Keratinocyte (primary cell): ENCODE measurements around the gene FNDC3A.

Experiments used
- CTCF ChIP-seq, 3 experiments: IDR thresholded peaks in 1 of 3; conservative IDR thresholded peaks in 1 of 3; optimal IDR thresholded peaks in 1 of 3; 2 replicates in 2 of 3; 3 replicates in 1 of 3; pipeline versions ENCODE3 to v1.5.1; 2011; ENCODE audit warnings: low read length in 3 of 3, mild to moderate bottlenecking in 3 of 3, moderate library complexity in 2 of 3, control low read depth in 1 of 3, inconsistent platforms in 1 of 3; ENCODE audit not compliant: insufficient read depth in 2 of 3; ENCODE audit errors: extremely low read depth in 1 of 3
- EZH2 ChIP-seq: IDR thresholded peaks from one replicate; pipeline ENCODE4 v1.6.1; 2012; ENCODE audit warnings: inconsistent platforms, mild to moderate bottlenecking, low read length, moderate library complexity

GRCh38 chr13:48949566-48950500 lies 25.9 kb upstream of the FNDC3A start:
- no peak for TF ChIP-seq CTCF (optimal IDR thresholded peaks at IDR 0.05 in 1 of 3, IDR thresholded peaks at IDR 0.05 in 1 of 3, conservative IDR thresholded peaks at IDR 0.05 in 1 of 3; ENCODE audit: extremely low read depth in 1 of 3, insufficient read depth in 2 of 3, low read length in 3 of 3)
- no peak for TF ChIP-seq EZH2
